GM21717 (cell line): Measurements from ENCODE around the gene TRIM59.

Experiments used
- ATAC-seq: cut with Tn5 transposase; IDR thresholded peaks from one replicate; pipeline ENCODE4 v1.9.1; 2021; ENCODE audit warnings: mild to moderate bottlenecking, moderate library complexity; ENCODE audit not compliant: unreplicated experiment

Gene TRIM59

GRCh38 chr3:160403796-160404470, 45.7 kb downstream of the TRIM59 start:
- no peak for ATAC-seq

GRCh38 chr3:160403028-160403545, 46.5 kb downstream of the TRIM59 start:
- ATAC-seq, result no peak

DNA sequence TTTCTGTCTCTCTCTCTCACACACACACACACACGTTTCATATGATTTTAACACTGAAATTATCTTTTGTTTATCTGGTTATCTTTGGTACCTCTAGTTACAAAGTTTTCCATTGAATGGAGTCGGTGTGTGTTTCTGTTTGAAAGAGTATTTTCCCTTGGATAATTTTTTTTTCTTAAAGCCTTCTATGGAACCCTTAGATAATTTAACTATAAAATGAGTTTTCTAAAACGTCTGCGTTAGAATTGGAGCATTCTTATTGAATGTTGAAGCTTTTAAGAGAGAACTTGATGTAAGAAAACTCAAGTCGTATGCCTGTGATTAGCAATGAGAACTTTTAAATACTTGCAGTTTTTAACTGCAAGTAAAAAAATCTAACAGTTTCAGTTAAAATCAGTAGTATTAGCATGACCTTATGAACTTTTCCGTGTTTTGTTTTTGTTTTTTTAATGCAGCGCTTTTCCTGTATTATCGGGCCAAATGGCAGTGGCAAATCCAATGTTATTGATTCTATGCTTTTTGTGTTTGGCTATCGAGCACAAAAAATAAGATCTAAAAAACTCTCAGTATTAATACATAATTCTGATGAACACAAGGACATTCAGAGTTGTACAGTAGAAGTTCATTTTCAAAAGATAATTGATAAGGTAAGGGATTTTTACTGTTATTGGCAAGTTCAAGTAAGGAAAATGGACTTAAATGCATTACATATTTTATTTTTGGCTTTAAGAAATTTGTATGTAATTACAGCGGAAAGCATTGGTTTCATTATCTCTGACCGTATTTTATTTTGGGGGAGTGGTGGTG, 47.2 kb downstream of the TRIM59 start:
- ATAC-seq, result no peak

DNA sequence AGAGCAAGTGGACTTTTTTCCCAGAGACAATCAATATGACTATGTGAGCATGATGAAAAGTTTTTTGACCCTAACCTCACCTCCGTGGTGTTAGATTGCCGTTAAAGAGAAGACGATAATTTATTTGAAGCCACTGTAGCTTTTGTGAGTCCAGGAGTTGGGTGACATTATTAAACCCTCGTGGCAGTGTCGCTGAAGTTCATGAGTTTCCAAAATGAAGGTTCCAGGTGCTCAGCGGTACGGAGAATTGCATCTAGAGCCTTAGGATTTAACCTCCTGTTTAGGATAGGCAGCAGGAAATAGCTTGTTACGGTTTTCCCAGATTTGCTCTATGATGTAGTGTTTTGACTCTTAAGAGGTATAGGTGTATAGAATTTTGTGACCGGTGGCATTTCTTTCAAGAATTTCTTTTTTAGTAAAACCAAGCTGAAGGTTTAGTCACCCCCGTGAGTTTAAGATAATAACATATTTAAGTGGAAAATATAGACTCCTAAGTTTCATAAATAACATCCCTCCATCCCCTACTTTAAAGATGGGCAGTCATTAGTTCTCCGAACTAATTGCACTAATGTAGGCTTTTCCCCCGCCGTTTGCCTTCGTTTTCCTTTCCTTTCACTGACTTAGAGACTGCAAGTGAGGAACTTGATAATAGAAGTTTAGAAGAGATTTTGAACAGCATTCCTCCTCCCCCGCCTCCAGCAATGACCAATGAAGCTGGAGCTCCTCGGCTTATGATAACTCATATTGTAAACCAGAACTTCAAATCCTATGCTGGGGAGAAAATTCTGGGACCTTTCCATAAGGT, 48.1 kb downstream of the TRIM59 start:
- ATAC-seq, result no peak

DNA sequence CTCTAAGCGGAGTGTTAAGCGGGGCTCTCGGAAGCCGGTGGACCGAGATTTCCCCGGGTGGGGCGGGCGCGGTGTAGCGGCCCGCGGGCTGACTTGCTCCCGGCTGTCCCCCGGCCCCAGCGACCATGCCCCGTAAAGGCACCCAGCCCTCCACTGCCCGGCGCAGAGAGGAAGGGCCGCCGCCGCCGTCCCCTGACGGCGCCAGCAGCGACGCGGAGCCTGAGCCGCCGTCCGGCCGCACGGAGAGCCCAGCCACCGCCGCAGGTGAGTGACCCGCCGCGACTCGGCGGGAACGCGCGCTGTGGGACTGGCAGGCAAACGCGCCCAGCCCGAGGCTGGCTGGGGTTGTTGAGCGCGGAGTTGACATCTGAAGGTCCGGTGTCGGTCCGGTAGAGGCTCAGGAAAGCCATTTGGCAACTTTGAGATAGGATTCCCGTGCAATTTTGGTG, 48.9 kb downstream of the TRIM59 start:
- ATAC-seq, result no peak

DNA sequence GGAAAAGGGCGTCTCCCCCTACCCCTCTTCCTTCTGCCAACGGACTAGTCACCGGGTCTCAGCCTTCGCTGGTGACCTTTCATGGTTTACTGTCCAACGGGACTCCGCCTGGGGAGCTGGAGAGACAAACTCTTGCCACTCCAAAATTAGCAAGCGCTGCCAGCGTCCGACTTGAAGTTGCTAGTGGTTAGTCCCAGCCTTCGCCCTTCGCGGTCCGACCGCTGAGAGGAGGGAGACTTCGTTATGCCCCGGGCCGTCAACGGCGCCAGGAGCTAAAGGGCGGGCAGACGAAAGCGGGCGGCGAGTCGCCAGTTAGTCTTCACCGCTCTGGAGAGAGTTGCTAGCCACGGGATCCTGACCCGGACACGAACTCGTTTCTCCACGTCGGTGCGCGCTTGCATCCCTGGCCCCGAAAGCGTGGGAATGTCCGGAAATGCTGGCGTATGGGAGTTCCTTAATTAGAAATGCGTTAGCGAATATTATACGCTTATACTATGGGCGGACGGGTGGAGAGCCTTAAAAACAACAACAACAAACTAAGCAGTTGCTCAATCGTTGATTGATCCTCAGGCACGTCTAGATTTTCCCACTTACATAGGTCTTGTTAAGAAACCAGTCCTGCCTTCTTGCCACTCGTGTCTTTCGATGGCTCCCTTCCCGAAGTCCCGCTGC, 49.4 kb downstream of the TRIM59 start:
- peak; percentile 20 for ATAC-seq

- ATAC-seq, result peak; percentile 94
Measured at GRCh38 chr3:160399125-160400029, 50.2 kb downstream of the TRIM59 start, which contains the start of the genes IFT80 and SMC4. Gene IFT80, minus strand, starts transcription at chr3:160399225. Its CDS starts 14,625 bp downstream, at chr3:160384600. Gene SMC4, plus strand, starts transcription at chr3:160399650. Its CDS starts 1,177 bp downstream, at chr3:160400827.

- peak; percentile 7 for ATAC-seq
Measured at GRCh38 chr3:160398820-160399124, 50.8 kb downstream of the TRIM59 start.

DNA sequence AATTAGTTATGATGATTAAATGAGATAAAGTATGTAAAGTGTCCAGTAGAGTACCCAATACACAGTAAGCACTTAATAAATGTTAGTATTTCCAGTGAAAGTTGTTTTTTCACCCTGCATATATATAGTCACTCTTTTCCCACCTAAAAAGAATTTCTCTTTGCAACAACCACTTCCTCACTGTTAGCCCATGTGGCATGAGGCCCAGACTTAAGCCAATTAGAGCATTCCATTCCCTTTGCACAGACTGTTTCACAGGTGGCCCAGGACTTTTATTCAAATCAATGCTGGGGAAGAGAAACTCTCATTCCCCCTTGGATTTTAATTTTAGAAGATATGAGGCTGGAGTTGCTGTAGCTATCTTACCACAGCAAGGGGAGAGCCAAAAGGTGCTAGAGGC, 54.3 kb downstream of the TRIM59 start:
- ATAC-seq, result no peak

DNA sequence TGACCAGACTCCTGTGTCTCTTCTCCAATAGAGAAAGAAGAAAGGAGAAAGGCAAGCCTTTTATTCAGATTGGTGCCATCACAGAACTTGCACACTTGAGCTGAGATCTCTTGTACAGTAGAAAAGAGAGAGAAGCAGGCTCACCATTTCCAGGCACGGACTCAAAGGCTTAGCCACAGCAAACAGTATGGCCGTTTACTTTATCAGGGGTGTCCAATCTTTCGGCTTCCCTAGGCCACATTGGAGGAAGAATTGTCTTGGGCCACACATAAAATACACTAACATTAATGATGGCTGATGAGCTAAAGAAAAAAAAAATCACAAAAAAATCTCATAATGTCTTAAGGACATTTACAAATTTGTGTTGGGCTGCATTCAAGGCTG, 55.6 kb downstream of the TRIM59 start:
- no peak for ATAC-seq

DNA sequence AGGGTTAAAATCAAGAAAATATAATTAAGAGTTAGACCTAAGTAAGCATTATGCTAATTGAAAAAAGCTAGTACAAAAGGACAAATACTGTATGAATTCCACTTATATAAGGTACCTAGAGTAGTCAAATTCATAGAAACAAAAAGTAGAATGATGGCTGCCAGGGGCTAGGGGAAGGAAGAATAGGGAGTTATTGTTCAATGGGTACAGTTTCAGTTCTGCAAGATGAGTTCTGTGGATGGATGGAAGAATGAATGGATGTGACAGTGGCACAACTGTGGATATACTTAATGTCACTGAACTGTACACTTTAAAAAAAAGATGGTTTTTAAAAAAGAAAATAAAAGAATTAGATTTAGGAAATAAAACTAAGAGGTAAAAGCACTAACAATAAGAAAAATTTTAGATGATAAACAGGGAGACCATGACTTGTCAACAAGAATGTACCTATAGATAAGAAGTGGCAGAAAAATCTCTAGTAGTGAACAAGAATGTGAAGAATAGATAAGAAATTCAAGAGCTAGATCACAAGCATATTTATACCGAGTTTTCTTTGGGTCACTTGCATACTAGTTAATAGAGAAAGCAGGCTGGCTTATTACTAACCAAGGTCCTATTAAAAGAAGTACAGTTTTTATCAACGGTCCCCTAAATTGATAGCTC, 56.1 kb downstream of the TRIM59 start:
- ATAC-seq, result no peak

- ATAC-seq, result no peak
Measured at GRCh38 chr3:160392798-160393197, 56.8 kb downstream of the TRIM59 start.

DNA sequence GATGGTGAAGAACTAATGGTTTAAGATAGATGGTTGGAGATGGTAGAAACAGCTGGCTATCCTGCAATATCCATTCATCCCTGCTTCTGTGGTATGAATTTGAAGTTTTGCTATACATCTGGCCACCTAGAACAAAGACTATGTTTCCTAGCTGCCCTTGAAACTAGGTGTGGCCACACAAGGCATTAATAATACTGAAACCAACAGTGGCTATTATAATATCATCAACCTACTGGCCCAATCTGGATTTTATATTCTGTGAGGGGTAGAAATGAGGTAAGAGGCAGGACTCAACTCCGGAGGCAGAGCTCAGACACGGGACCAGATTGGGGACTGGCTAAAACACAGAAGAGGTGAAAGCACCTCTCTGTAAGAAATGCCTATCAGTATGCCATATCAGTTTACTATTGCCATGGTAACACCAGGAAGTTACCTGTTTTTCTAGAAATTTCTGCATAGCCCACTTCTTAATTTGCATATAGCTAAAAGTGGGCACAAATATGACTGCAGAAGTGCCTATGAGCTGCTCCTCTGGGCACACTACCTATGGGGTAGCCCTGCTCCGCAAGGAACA, 58.9 kb downstream of the TRIM59 start:
- no peak for ATAC-seq
